Loucy (cell line): Measurements from ENCODE around the gene SGMS1.

Experiments
- H2AFZ ChIP-seq: fragments of 200-600 bp; sonication (generic); 2 replicates; pipeline ENCODE4 v1.6.0; 2016; ENCODE audit warnings: antibody characterized with exemption, mild to moderate bottlenecking, low read length, moderate library complexity
- H3F3A ChIP-seq: fragments of 200-600 bp; 2 replicates; pipeline ENCODE4 v1.6.0; 2016; ENCODE audit warnings: antibody characterized with exemption, low read depth, mild to moderate bottlenecking
- H3K27me3 ChIP-seq: fragments of 200-600 bp; sonication (generic); 2 replicates; pipeline ENCODE4 v1.6.1; 2014; ENCODE audit warnings: low read length, mild to moderate bottlenecking; ENCODE audit not compliant: insufficient read depth, poor library complexity, severe bottlenecking
- H3K36me3 ChIP-seq: fragments of 200-600 bp; sonication (generic); 2 replicates; pipeline ENCODE4 v1.6.1; 2016; ENCODE audit warnings: low read length; ENCODE audit not compliant: insufficient read depth
- H3K4me1 ChIP-seq: fragments of 200-600 bp; sonication (generic); 2 replicates; pipeline ENCODE4 v1.5.1; 2014; ENCODE audit warnings: low read length, mild to moderate bottlenecking; ENCODE audit not compliant: insufficient read depth, poor library complexity, severe bottlenecking
- H3K4me2 ChIP-seq: fragments of 200-600 bp; sonication (generic); 2 replicates; pipeline ENCODE4 v1.6.0; 2014; ENCODE audit warnings: antibody characterized with exemption, low read length, low read depth, mild to moderate bottlenecking; ENCODE audit not compliant: poor library complexity, severe bottlenecking
- H3K4me3 ChIP-seq: fragments of 200-600 bp; sonication (generic); 2 replicates; pipeline ENCODE4 v1.5.1; 2014; ENCODE audit warnings: low read length, mild to moderate bottlenecking, mixed read lengths; ENCODE audit not compliant: poor library complexity, severe bottlenecking
- H3K79me2 ChIP-seq: fragments of 200-600 bp; sonication (generic); 2 replicates; pipeline ENCODE4 v1.6.1; 2014; ENCODE audit warnings: low read length; ENCODE audit not compliant: insufficient read depth
- H3K9ac ChIP-seq: fragments of 200-600 bp; sonication (generic); 2 replicates; pipeline ENCODE4 v1.6.0; 2014; ENCODE audit warnings: mild to moderate bottlenecking, low read depth, low read length, moderate library complexity; ENCODE audit not compliant: poor library complexity, severe bottlenecking
- H3K9me2 ChIP-seq: fragments of 200-600 bp; sonication (generic); replicated peaks from 2 replicates; pipeline ENCODE4 v1.6.1; 2016; ENCODE audit warnings: low read depth, low read length, mixed read lengths
- H3K9me3 ChIP-seq: fragments of 200-600 bp; sonication (generic); 2 replicates; pipeline ENCODE4 v1.6.1; 2014; ENCODE audit warnings: mild to moderate bottlenecking, antibody characterized with exemption, low read length, low read depth; ENCODE audit not compliant: insufficient read depth
- H4K20me1 ChIP-seq: fragments of 200-600 bp; sonication (generic); 2 replicates; pipeline ENCODE4 v1.6.0; 2014; ENCODE audit warnings: antibody characterized with exemption, low read length, mild to moderate bottlenecking; ENCODE audit not compliant: insufficient read depth, poor library complexity, severe bottlenecking
- CTCF ChIP-seq: fragments of 200-600 bp; sonication (generic); conservative IDR thresholded peaks from 2 replicates; pipeline ENCODE4 v1.5.1; 2014; ENCODE audit warnings: mild to moderate bottlenecking, antibody characterized with exemption, low read length
- EZH2phosphoT487 ChIP-seq: fragments of 200-600 bp; IDR thresholded peaks from 2 replicates; pipeline ENCODE4 v1.6.1; 2018; ENCODE audit warnings: antibody characterized with exemption, mild to moderate bottlenecking, moderate library complexity, borderline replicate concordance

SGMS1 gene

DNA sequence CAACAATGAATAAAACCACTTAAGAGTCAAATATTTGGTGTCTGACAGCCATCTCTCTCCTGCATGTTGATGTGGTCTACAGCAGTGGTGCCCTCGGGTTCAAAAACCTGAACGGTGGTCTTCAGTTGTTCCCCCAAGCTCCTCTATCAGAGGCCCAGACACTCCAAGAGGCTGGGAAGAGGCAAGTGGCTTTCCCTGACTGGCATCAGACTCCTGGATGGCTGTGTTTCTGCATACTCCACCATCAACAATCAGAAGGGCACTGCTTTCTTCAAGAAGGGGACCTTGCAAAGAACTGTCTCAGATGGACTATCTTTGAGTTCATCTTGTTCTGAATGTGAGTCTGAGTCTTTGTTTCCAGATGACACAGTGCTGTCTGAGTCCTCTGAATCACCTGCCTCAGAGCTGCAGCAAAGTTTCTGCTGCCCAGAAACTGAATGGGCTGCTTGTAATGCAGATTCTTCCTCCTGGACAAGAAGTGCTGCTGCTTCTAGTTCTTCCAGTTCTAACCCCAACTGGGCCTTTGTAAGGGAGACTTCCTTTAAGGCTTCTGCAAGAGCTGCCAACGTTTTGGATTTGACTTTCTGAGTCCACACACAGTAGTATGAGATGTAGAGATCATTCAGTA is 5.9 kb upstream of the SGMS1 start:
- TF ChIP-seq CTCF (no peak), EZH2phosphoT487 (no peak)
- Histone ChIP-seq H3K4me2 (no peak overlapping the region), H3K9me3 (no peaks in the 10 kb centered on the region), H3K79me2 (no peaks in the 10 kb centered on the region), H3K9ac (no peak overlapping the region), H2AFZ (no peak overlapping the region), H3K36me3 (no peaks in the 10 kb centered on the region), H4K20me1 (no peaks in the 10 kb centered on the region), H3K4me1 (peaks cover 6% of the 10 kb centered on the region), H3K9me2 (no peaks in the 10 kb centered on the region), H3K4me3 (no peak overlapping the region), H3F3A (no peaks in the 10 kb centered on the region), H3K27me3 (peaks cover 21% of the 10 kb centered on the region)

- Histone ChIP-seq H3K9me3 (no peaks in the 10 kb centered on the region), H3K4me2 (no peak overlapping the region), H3F3A (peaks cover 4% of the 10 kb centered on the region; the same call in 1 of the 2 replicates), H3K4me3 (no peak overlapping the region), H3K79me2 (no peaks in the 10 kb centered on the region), H4K20me1 (peaks cover 5% of the 10 kb centered on the region), H2AFZ (no peak overlapping the region), H3K27me3 (peaks cover 4% of the 10 kb centered on the region), H3K9me2 (no peaks in the 10 kb centered on the region), H3K36me3 (no peaks in the 10 kb centered on the region), H3K9ac (no peak overlapping the region), H3K4me1 (peaks cover 6% of the 10 kb centered on the region)
- TF ChIP-seq CTCF (no peak), EZH2phosphoT487 (no peak)
Observed at GRCh38 chr10:50627896-50628295, 4.1 kb upstream of the SGMS1 start.

- Histone ChIP-seq H2AFZ (no peak overlapping the region), H3K79me2 (0 out of 2 replicates have a peak, but pooled peaks cover 4% of the 10 kb centered on the region), H3K9ac (no peak overlapping the region), H3K4me3 (no peak overlapping the region), H3K4me1 (peaks cover 6% of the 10 kb centered on the region), H3K9me2 (no peaks in the 10 kb centered on the region), H4K20me1 (peaks cover 7% of the 10 kb centered on the region), H3F3A (peaks cover 4% of the 10 kb centered on the region; the same call in 1 of the 2 replicates), H3K9me3 (no peaks in the 10 kb centered on the region), H3K4me2 (no peak overlapping the region), H3K36me3 (no peaks in the 10 kb centered on the region), H3K27me3 (no peaks in the 10 kb centered on the region)
- TF ChIP-seq EZH2phosphoT487 (no peak), CTCF (no peak)
Observed at GRCh38 chr10:50627443-50627842, 3.7 kb upstream of the SGMS1 start.
